ENCODE data around the gene HAX1.
"Not testable (repeated sequence)": the region's sequence is repeated elsewhere in the genome, so short reads cannot be mapped to it uniquely, and the experiment has no call there.

Gene HAX1

DNA sequence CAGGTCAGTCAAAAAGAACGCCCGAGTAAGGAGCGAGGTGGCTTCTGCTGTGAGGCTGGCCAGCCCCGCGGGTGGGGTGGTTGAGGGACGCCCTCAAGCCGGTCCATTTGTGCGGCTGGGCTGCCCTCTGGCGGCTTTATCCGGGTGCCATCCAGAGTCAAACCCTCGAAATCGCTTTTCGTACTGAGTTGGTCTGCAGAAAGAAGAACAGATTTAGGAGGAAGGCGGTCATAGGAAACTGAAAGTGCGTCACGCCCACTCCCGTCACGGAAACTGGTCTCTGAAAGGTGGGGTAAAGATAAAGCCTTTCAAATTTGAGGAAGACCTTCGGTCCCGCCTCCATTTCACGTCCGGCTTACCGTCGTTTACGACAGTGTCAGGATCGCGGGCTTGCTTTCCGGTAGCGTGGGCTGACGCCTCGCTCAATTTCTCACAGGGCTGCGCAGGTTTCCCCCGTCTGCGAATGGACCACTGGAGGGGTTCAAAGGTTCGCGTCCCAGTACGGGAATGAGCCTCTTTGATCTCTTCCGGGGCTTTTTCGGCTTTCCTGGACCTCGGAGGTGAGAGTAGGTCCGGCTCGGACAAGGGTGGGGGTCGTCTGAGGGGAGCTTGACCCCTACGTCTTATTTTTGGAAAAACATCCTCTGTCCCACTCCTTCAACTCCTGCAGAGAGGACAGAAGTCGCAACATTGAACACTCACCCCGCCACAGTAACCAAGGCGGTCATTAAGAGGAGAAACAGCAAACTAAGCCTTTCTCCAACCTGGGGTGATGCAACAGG, at the start of gene HAX1:
HAX1 (plus strand) TSS at position 413 of the 782 bp plus-strand sequence; CDS start at position 508, 95 bp downstream.
- DNase-seq = peak; percentile 92 to 96 (median 92)

DNA sequence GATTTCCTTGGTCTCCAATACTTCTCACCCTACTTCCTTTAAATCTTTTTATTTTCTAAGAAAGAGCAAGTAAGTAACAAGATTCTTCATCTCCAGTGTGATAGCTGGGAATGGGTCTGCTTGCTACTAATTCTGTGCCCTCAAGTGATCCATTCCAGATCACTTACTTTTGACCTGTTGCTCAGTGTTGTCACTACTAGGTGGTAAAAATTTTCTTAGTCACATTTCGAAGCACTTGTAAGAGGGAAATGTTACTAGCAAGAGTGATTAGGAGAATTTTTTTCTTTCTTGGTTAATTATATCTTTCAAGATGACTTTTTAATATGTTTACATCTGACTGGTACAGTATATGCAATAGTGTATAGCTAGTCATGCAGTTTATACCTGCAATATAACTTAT, 49.5 kb upstream of the HAX1 start:
- DNase-seq = no peak

DNA sequence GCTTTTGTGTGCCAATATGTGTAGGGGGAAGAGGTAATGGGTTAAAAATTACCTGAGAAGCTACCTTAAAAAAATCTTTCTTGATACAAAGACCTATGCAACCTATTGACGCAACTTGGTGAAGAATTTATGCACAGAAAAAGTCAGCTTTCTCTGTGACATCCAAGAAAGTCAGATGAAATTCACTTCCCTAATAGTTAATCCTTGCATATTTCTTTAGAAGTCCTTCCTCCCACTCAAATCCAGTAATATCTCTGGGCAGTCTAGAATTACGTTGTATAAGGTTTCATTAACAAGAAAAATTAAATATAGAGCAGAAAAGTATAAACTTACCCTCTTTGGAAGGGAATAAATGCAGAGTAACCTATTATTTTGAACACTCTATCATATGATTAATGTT, 48.8 kb upstream of the HAX1 start:
- DNase-seq = no peak

DNA sequence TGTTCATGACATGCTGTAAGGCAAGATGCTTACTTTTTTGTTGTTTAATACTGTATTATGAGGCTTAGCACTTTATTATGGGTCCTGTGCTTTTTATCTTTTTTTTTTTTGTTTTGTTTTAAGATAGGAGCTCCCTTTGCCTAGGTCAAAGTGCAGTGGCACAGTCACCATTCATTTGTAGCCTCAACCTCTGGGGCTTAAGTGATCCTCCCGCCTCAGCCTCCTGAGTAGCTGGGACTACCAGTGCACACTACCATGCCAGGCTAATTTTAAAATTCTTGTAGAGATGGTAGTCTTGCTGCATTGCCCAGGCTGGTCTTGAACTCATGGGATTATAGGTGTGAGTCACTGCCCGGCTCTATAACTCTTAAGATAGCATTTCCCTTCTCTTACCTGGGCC, 47.1 kb upstream of the HAX1 start:
- DNase-seq = no peak

DNA sequence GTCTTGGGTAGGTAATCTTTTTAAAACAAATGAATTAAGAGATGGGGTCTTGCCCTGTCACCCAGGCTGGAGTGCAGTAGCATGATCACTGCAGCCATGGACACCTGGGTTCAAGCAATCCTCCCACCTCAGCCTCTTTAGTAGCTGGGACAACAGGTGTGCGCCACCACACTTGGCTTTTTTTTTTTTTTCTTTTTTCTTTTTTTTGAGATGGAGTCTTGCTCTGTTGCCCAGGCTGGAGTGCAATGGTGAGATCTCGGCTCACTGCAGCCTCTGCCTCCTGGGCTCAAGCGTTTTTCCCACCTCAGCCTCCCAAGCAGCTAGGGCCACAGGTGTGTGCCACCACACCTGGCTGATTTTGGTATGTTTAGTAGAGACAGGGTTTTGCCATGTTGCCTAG, 41.3 kb upstream of the HAX1 start:
- DNase-seq = not testable (repeated sequence)

DNA sequence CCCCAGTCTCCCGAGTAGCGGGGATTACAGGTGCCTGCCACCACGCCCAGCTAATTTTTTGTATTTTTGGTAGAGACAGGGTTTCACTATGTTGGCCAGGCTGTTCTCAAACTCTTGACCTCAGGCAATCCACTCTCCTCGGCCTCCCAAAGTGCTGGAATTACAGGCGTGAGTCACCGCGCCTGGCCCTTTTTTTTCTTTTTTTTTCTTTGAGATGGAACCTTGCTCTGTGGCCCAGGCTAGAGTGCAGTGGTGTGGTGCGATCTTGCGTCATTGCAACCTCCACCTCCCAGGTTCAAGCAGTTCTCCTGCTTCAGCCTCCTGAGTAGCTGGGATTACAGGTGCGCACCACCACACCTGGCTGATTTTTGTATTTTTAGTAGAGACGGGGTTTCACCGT, 39.3 kb upstream of the HAX1 start:
- DNase-seq = not testable (repeated sequence)

DNA sequence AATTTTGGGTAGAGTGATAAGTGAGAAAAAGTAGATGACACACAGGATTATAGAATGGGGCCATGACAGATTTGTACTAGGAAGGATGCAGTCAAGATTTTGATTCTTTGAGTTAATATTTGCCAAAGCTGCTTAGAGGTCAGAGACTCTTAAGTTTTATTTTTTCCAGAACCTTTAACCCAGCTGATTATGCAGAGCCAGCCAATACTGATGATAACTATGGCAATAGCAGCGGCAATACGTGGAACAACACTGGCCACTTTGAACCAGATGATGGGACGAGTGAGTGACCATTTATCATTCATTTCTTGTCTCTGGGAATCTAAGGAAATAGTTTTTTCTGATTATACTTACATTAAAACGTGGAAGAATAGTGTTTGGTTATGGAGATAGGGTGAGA, 35.6 kb upstream of the HAX1 start:
- no peak for DNase-seq

DNA sequence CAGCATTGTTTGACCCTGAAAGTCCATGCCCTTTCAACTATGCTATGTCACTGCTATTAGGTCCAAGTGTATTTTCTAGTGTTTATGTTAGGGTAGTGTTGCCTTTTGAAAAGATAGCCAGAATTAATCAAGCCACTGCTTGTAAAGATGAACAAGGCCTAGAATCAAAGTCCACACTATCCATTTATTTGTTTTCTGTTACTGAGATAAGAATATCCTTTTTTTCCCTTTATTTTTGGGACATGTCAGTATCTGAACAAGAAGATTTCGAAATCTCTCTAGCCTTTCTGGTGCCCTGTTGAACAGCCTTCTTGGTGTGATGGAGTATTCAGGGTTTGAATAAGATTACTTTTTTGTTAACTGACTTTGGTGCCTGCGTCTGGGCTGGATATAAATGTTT, 35.0 kb upstream of the HAX1 start:
- no peak for DNase-seq

DNA sequence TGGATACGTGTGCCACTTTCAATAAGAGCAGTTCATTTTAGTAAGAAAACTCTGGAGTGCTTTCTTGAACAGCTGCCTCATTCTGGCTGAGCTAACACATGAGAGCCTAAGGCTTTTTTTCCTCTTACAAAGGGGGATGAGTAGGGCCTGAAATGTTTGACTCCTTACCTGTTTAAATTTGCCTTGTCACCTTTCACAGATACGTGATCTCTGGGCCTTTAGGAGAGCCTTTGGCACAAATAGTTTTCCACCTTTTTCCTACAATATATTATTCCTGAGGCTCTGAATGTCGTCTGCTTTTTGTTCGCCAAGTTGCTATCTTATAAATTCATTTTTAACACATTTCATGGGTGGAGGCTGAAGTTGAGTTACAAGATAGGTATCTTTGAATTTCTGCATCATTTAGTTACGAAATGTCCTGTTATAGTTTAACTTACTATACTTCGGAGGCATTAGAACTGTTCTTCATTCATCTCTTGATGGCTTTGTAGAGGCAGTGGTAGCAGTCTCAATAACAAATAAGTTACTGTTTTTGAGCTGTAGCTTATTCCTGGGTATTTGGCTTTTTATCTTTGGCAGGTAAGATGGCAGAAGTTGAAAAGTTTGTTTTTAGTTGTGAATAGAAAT, 34.4 kb upstream of the HAX1 start:
- no peak for DNase-seq

DNA sequence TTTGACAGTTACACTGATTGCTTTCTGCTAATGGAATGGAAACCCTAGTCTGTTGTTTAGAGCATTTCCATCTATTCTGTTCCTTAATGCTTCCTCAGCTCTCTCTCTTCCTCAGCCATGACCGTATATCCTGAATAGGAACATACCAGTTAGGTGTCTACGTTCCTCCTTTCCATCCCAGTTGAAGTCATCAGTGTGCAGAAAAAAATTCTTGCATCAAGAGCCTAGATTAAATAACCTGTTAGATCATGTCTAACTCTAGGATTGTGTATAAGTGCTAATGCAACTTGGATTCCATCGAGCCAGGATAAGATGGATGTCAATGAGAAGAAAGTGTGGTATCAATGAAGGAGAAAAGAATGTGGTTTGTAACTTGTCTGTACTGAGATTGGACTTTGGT, 32.9 kb upstream of the HAX1 start:
- DNase-seq = no peak

DNA sequence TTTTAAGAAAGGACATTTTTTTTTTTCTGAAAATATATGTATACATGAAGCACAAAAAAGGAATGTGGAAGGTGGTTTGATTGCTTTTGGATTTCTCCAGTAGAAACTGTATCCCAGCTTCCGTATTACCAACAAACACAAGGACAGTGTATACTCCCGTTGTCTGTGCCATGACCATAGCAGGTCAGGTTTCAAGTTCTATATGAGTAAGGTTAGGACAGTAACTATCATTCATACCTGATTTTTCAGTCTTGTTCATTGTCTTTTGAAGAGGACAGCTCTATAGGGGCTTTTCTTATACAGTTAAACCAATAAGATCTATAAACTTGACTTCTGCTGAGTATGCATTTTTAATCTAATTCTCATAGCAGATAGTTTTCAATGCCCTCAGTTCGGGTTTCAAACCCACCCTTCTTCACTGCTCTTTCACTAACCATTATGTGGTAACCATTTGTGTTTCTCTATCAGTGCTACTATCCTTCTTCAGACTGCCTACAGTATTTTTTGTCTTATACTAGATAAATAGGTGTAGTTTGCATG, 32.1 kb upstream of the HAX1 start:
- no peak for DNase-seq

DNA sequence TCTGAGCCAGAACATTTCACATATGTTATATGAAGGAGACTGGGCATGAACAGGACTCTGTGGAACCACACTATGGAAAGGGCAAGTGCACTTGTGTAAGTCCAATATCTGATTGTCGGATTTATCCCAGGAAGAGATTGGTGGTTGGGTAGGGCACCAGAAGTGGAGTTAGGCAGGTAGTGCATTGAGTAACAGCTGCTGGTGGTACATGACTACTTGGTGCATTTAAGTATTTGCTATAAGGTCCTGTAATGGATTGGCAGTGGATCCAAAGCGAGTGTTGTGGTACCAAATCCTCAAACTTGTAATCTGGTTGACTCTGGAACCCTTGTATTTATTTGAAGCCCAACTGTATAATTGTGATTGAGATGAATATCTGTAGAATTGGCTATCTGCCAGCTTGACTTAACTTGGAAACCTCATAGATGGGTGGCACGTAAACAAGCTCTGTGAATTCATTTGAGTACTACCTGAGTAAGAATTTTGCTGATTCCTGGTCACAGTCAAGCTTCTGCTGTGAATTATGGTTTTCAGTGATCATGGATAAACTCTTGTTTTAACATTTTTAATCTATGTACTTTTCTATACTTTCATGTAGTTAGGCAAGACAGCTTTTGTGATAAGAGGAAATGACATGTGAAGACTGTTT, 30.6 kb upstream of the HAX1 start:
- DNase-seq = no peak

DNA sequence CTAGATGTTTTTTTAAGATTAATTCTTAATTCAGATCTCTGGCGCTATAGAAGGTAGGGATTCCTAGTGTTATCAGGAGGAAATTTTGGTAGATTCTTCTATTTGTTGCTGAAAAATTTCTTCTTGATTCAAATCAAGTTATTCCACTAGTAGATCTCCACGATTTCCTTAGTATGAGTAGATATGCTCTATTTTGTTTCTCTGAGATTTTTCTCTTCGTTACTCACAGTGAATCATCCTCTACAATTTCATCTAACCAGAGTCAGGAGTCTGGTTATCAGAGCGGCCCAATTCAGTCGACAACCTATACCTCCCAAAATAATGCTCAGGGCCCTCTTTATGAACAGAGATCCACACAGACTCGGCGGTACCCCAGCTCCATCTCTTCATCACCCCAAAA, 18.8 kb upstream of the HAX1 start:
- no peak for DNase-seq

DNA sequence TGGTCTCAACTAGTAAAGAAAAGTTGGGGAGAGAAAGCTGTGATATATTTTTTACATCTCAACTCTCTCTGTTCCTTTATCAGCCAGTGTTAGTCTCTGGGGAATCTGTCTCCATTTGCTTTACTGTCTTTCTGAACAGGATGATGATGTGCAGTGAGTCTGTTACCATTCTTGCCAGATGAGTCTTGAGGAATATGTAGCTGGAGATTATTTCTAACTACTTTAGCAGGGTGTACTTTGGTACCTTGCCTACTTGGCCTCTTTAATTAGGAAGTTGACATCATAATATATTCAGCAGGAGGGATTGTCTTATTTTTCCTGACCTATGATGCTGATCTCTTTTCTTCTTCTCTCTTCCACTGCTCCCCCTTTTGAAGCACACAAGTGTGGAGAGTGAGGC, 15.7 kb upstream of the HAX1 start:
- no peak for DNase-seq

DNA sequence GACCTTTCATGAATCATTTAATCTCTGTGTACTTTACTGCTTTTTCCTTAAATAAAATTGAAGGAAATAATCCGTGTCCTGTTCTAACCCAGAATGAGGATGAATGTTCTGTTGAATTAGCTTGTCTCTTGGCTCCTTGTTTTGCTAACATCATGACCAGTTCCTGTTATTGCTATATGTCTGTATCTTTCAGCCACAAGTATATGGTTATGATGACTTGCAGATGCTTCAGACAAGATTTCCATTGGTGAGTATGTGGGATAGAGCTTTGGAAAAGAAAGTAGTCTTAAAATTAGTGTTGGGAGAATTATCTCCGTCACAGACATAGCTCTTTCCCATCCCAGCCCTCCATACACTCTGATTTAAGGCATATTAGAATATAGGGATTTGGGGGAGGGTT, 13.6 kb upstream of the HAX1 start:
- no peak for DNase-seq

DNA sequence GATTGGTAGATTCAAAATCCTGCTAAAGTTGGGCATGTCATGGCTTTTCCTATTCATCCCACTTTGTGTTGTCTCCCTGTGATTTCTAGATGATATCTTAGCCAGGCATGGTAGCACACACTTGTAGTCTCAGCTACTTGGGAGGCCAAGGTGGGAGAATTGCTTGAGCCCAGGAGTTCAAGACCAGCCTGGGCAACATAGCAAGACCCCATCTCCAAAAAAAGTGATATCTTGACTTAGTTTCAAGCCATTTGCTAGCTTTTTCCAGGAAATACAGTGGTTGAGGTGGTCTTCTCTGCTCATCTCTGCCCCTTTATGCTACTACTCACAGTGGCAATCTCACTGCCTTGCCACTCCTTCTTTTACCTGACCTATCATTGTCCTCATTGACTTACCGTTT, 12.3 kb upstream of the HAX1 start:
- no peak for DNase-seq

DNA sequence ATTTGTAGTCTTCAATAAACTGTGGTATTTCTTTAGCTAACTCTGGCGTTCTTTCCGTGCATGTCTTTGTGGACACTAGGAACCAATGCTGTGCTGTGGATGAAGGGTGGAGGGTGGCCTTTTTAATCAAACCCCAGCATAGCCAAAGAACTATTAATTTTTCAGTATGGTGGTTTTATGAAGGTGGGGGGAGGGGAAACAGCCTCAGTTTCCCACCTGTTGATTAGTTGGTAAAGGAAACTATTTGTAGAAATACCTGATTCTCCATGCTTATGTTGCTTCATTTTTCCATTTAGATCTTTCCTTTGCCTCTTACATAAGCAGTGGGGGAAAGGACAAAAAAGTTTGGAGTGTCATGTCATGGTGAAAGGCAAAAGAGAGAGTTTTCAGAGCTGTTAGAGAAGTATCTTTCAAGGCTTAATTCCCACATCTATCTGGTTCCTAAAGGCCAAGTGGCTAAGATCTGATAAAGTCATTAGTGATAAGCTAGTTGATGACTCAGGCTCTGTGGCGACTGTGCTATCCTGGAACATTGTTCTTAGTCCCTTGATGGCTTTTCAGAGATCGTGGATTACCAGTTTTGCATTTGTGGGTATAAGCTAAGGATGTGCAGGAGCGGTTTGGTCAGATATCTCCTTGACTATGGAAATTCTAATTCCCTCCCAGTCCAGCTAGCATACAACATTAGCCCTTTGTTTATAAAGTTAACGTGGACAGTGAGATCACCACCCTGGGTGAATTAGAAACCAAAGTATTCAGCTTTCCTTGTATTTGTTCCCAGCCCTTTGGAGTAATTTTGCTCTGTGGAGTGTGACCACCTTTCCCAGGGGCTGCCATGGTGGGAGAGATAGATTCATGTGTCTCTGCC, 8.7 kb upstream of the HAX1 start:
- no peak for DNase-seq

DNA sequence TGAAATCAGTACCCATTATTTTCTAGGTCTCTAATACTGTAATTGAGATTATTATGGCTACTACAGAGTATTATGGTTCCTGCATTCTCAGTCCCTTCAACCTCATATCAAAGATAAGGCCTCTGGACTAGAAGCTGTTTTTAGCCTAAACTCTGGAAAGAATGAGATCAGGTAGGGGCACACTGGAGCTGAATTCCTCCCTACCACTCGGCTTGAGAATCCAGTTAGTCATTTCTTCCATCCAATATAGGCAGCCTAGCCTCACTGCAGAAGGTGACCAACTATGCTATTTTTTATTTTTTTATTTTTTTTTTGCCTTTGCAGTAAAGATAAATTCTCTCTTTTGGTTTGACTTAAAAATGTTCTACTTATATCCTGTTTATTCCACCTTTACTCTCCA, 8.0 kb upstream of the HAX1 start:
- DNase-seq = no peak

DNA sequence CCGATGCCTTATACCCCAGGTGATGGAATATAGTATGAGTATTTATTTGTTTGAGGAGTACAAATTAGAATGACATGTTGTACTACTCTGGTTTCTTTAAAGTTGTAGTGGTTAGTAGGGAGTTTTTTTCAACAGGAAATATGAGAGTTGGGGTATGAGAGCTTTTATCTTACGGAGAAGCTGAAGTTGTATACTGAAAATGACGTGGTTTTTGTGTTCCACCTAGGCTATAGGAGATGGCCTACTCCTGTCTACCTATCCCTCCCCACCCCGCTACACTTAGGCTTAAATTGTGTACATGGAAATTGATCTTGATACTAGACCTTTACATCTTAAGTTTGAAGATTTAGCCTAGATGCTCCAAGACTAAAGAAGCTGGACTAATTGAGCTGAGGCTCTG, 6.8 kb upstream of the HAX1 start:
- DNase-seq = no peak

DNA sequence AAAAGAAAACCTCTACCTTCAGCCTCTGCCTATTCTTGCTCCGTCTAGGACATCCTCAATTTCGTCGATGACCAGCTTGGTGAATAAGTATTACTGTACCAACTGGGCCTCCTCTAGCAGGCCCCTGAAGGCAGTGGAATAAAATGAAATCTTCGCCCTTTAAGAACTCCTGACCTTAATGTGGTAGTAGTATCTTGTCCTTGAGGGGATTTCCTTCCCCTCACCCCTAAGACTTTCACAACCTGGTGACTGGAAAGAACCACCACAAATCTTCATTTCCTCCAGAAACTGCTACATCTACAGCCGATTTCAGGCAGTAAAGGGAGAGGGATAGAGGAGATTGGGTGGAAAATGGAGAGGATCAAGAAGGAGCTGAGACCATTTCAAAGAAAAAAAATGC, 1.6 kb upstream of the HAX1 start:
- DNase-seq = no peak

DNA sequence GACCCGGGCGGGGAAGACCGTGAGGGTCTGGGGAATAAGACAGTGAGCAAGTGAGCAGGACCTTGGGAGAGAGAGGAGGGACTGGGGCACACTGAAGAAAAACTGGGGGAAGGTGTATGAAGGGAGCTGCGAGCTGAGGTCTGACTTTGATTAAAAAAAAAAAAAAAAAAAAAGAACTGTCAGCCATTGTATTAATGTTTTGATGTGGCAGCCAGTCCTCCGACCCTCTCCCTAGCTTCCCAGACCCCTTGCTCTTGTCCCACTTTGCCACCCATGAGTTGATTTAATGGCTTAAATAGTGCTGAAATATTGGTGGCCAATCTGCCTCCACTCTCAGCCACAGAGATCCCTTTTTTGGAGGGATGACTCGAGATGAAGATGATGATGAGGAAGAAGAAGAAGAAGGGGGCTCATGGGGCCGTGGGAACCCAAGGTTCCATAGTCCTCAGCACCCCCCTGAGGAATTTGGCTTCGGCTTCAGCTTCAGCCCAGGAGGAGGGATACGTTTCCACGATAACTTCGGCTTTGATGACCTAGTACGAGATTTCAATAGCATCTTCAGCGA, 652 bp downstream of the HAX1 start:
- no peak for DNase-seq

DNA sequence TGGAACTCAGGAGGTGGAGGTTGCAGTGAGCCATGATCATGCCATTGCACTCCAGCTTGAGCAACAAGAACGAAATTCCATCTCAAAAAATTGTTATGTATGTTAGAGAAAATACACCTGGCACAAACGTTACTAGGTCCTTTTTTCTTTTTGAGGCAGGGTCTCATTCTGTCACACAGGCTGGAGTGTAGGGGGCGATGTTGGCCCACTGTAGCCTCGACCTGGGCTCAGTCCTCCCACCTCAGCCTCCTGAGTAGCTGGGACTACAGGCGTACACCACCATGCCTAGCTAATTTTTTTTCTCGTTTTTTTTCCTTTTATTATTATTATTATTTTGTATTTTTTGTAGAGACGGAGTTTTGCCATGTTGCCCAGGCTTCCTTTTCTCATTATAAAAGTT, 4.4 kb downstream of the HAX1 start:
- peak in 1 of 4 experiments; percentile 17 for DNase-seq

DNA sequence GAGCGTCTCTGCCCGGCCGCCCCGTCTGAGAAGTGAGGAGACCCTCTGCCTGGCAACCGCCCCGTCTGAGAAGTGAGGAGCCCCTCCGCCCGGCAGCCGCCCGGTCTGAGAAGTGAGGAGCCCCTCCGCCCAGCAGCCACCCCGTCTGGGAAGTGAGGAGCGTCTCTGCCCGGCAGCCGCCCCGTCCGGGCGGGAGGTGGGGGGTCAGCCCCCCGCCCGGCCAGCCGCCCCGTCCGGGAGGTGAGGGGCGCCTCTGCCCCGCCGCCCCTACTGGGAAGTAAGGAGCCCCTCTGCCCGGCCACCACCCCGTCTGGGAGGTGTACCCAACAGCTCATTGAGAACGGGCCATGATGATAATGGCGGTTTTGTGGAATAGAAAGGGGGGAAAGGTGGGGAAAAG, 15.2 kb downstream of the HAX1 start:
- DNase-seq = not testable (repeated sequence)

Measured in activated naive CD4-positive, alpha-beta T cell (primary cell).